Stimulated activated CD4-positive, alpha-beta T cell treated with anti-CD3 and anti-CD28 coated beads, Interleukin-4, amount 100 ng/mL, for 24 hours (primary cell): ENCODE data around the gene MSL1.
"Not testable (repeated sequence)": the region's sequence is repeated elsewhere in the genome, so short reads cannot be mapped to it uniquely, and the experiment has no call there.

ENCODE experiments used
- DNase-seq: peaks from one replicate; pipeline ENCODE4 v3.0.0-alpha.2; 2020

MSL1 gene

DNA sequence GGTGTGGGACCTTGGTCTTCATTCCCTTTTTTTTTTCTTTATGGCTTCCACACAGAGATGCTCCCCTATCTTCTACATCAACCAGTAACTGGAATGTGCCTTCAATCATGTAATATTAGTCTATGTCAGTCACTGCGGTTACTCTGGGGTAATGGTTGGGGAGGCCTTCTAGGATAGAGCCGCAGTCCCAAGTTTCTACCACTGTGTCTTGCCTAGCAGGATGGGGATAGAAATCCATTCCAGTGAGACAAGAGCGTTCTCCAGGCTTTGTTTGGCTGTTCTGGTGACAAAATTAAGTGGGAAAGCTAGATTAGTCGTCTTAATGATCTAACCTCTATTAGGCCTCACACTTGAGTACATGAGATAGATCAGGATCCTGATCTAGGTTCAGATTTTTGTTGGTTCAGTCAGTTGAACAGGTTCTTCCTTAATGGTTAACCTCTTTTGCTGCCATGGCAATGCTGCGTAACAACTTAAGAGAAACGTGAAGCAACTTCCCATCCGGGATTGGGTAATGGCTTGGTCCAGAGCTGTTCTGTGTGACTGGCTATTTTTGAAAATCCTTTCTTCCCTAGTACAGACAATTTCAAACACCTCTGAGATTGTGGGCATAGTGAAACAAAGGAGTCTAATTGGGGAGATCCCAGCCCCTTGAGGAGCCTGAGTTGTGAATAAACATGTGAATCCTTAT, 8.7 kb downstream of the MSL1 start:
- no peak for DNase-seq

DNA sequence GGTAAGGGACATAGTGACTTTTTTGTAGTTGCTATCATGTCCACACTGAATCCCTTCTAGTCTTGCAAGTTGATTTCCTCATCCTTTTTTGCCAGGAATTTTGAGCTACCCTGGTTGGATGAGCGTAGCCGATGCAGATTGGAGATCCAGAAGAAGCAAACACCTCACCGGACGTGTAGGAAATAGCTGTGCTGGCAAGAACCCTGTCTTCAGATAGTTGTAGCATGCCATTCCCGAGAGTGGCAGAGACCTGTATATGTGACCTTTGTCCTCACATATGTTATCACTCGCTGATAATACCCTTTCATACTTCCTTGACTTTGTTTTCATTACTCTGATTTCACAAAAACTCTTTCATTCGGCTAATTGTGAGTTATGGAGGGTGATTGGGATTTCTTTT, 12.4 kb downstream of the MSL1 start:
- DNase-seq, result no peak

DNA sequence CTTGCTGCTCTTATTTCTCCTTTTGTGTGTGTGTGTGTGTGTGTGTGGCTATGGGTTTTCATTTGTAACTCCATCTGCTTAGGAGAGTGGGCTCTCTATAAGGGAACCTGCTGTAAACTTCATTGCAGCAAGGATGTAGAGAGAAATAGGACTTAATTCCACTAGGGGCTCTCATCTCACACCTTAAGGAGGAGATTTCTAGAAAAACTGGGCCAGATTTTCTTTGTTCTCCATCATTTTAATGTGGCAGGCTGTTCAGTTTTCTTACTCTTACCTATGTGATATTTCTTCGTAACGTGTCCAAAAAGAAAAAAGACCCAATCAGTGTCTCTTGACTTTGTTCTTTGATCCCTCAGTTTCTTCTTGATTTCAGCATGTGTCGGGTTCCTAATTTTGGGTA, 14.0 kb downstream of the MSL1 start:
- DNase-seq, result no peak

DNA sequence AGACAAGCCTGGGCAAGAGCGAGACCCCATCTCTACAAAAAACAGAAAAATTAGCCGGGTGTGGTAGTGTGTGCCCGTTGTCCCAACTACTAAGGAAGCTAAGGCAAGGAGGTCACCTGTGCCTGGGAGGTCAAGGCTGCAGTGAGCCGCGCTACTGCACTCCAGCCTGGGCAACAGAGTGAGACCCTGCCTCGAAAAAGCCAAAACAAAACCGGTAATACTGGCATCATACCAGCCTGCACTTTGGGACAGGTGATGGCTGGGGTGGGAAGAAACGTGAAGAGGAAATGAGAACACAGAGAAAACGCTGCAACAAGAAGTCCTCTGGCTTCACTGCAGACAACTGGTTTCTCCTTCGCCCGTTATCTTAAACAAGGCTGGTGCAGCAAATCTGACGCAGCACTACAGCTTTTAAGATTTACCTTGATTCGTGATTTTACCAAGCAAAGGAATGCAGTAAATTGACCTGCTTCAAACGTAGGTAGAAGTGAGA, 17.8 kb downstream of the MSL1 start:
- DNase-seq, result no peak

DNA sequence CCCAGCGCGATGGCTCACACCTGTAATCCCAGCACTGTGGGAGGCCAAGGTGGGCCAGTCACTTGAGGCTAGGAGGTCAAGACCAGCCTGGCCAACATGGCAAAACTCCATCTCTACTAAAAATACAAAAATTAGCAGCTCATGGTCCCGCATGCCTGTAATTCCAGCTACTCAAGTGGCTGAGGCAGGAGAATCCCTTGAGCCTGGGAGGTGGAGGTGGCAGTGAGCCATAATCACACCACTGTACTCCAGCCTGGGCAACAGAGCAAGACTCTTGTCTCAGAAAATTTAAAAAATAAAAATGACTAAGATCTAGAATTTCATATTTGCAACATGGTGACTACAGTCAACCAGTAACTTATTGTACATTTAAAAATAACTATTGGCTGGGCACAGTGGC, 21.4 kb downstream of the MSL1 start:
- DNase-seq, result not testable (repeated sequence)

DNA sequence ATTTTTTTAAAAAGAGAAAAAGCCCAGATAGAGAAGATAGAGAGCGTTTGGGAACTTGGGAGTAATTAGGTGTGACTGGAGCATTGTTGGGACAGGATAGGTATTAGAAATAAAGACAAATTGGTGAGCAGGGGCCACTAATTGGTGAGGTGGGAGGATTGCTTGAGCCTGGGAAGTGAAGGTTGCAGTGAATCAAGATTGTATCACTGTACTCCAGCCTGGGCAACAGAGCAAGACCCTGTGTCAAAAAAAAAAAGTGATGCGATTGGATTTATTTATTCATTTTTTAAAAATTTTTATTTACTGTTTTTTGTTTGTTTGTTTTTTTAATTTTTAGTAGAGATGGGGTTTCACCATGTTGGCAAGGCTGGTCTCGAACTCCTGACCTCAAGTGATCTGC, 23.7 kb downstream of the MSL1 start:
- no peak for DNase-seq

DNA sequence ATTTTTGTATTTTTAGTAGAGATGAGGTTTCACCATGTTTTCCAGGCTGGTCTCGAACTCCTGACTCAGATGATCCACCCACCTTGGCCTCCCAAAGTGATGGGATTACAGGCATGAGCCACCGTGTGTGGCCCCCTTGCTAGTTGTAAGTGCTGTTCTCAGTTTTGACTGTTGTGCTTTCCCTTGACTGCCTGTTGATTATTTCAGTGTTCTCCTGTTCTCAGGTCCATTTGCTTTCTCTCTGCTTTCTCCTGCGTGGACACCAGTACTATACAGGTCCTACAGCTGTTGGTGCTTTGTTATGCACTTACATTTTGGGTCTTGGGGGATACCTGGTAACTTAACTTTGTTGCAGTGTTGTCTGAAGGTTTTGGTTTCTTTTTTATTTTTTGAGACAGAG, 26.8 kb downstream of the MSL1 start:
- DNase-seq, result no peak

DNA sequence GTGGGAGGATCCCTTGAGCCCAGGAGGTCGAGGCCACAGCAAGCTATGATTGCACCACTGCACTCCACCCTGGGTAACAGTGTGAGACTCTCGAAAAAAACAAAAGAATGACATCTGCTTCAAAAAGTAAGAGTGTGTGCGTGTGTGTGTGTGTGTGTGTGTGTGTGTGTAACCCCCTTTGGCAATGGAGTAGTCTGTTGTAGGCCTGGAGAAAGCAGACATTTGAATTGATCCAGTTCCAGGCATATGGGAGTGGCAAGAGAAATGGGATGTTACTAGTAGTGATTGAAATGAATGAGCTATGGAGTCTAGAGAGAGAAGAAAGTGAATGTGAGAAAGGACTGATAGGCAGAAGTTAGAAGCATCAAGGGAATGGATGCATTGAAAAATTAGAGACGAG, 28.5 kb downstream of the MSL1 start:
- no peak for DNase-seq

DNA sequence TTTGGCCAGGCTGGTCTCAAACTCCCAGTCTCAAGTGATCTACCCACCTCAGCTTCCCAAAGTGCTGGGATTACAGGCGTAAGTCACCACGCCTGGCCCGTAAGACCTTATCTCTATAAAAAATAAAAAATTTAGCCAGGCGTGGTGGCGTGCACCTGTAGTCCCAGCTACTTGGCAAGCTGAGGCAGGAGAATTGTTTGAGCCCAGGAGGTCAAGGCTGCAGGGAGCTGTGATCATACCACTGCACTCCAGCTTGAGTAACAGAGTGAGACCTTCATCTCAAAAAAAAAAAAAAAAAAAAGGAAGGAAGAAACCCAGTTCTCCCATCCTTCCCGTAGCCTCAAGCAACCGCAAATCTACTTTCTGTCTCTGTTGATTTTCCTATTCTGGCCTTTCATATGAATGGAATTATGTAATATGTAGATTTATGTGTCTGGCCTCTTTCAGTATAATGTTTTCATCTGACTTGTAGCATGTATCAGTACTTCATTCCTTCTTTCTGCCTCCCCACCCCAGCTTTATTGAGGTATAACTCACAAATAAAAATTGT, 29.7 kb downstream of the MSL1 start:
- no peak for DNase-seq

DNA sequence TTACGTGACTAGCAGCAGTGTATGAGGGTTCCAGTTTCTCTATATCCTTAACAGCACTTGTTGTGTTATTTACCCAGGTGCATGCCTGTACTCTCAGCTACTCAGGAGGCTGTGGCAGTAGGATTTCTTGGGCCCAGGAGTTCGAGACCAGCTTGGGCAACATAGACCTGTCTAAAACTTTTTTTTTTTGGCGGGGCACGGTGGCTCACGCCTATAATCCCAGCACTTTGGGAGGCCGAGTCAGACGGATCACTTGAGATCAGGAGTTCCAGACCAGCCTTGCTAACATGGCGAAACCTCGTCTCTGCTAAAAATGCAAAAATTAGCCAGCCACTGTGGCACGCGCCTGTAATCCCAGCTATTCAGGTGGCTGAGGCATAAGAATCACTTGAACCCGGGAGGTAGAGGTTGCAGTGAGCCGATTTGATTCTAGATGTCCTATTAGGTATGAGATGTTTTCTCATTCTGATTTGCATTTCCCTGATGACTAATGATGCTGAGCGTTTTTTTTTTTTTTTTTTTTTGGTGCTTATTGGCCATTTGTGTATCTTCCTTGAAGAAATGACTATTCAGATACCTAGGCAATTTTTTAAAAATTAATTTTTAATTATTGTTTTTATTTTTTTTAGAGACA, 31.9 kb downstream of the MSL1 start:
- DNase-seq, result peak; percentile 35

DNA sequence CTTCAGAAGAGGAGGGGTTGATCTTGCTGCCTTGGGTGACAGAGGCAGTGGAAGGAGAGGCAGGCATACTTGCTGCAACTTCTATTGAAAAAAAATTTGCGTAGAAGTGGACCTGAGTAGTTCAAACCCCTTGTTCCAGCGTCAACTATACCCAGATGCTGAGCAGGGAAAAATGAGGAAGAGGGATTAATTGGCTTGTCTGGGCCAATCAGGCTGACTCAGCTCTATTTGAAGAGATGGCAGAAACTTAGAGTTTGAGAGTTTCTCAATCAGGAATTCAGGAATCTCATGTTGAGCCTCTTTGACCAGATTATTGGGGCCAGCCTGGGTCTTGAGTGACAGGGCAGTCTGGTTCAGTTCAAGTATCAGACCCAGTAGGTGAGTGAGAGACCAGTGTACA, 36.2 kb downstream of the MSL1 start:
- no peak for DNase-seq

DNA sequence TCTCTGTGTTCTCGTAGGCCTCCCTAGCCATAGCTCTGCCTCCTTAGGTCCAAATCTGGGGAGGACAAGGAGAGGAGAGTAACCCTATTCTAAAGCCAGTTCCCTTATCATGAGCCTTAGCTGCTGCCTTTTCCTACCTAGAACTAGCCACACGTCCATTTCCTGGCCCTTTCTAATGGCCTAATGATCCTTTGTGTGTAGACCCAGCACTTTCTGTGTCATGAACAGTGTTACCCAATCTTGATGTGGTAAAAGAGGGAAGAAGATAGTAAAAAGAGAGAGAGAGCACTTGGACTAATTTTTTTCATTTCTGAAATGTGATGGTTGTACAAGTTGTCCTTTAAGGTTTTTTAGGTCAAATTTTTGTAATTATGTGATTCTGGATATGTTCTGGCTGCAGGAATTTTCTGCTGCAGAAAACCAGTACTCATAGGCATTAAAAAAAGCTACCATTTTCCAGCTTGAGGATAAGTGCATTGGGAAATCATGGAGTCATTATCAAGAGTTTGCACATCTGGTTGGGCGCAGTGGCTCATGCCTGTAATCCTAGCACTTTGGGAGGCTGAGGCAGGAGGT, 36.8 kb downstream of the MSL1 start:
- no peak for DNase-seq

DNA sequence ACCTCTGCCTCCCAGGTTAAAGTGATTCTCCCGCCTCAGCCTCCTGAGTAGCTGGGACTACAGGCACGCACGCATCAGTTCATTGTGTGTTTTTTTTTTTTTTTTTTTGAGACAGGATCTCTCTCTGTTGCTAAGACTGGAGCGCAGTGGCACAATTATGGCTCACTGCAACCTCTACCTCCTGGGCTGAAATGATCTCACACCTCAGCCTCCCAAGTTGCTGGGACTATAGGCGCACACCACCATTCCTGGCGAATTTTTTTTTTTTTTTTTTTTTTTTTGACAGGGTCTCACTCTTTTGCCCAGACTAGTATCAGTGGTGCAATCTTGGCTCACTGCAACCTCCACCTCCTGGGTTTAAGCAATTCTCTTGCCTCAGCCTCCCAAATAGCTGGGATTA, 37.7 kb downstream of the MSL1 start:
- no peak for DNase-seq

DNA sequence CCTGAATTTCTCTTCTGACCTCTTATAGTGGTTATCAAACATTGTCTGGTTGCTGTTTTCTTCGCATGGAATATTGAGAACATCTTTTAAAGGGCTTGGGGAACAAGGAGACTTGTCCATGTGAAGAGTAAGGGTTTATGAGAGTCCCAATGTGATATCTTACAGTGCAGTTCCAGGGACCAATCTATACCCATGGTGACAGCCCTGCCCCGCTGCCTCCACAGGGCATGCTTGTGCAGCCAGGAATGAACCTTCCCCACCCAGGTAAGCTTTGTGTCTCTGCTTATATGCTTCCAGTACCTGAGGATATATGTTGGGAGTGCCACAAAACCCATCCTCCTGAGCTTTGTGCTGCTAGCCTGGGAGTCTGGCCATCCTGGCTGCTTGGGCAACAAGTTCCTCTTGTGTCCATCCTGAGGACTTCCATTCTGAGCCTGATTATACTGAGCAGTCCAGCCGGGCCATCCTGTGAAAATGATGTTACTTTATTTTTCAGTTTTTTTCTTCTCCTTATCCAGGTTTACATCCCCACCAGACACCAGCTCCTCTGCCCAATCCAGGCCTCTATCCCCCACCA, 46.0 kb downstream of the MSL1 start:
- no peak for DNase-seq

DNA sequence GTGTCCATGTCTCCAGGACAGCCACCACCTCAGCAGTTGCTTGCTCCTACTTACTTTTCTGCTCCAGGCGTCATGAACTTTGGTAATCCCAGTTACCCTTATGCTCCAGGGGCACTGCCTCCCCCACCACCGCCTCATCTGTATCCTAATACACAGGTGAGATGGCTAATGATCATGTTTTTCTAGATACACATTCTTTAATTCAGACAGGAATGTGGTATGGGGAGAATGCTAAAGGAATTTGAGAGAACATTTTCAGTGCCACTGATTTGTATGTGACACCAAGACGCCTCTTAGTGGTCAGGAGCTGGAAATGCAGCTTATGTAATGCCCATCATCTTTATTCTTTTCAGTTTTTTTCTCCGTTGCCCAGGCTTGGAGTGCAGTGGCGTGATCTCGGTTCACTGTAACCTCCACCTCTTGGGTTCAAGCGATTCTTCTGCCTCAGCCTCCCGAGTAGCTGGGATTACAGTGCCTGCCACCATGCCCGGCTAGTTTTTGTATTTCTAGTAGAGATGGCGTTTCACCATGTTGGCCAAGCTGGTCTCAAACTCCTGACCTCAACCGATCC, 46.6 kb downstream of the MSL1 start:
- peak; percentile 35 for DNase-seq

DNA sequence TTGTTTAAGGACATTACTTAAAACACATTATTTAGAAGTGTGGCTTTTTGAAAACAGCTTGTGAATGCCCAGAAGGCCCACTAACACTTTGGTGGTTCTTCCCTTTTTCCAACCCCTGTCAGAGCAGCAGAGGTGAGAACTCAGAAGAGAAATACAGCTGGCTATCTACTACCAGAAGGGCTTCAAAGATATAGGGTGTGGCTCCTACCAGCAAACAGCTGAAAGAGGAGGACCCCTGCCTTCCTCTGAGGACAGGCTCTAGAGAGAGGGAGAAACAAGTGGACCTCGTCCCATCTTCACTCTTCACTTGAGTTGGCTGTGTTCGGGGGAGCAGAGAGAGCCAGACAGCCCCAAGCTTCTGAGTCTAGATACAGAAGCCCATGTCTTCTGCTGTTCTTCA, 48.6 kb downstream of the MSL1 start:
- no peak for DNase-seq

DNA sequence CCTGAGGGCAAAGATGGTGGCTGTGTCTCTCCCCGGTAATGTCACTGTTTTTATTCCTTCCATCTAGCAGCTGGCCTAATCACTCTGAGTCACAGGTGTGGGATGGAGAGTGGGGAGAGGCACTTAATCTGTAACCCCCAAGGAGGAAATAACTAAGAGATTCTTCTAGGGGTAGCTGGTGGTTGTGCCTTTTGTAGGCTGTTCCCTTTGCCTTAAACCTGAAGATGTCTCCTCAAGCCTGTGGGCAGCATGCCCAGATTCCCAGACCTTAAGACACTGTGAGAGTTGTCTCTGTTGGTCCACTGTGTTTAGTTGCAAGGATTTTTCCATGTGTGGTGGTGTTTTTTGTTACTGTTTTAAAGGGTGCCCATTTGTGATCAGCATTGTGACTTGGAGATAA, 50.0 kb downstream of the MSL1 start:
- no peak for DNase-seq

DNA sequence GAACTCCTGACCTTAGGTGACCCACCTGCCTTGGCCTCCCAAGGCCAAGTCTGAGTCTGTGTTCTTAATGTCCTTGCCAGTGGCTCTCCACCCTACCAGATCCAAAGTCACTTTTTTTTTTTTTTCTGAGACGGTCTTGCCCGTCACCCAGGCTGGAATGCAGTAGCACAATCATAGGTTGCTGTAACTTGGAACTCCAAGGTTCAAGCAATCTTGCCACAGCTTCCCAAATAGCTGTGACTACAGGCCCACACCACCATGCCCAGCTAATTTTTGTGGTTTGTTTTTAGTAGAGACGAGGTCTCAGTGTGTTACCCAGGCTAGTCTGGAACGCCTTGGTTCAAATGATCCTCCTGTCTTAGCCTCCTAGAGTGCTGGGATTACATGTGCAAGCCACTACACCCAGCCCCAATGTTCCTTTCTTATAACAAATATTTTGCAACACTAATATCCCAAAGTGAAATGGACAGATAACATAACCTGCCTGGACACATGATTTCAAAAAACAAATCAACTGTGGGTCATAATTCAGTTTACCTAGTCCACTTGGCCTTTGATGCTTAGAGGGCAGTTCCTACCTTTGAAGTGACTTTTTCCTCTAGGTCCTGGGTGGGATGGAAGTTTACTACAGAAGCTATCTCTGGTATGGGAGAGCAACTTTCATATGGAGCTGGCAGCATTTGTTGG, 51.5 kb downstream of the MSL1 start:
- no peak for DNase-seq

DNA sequence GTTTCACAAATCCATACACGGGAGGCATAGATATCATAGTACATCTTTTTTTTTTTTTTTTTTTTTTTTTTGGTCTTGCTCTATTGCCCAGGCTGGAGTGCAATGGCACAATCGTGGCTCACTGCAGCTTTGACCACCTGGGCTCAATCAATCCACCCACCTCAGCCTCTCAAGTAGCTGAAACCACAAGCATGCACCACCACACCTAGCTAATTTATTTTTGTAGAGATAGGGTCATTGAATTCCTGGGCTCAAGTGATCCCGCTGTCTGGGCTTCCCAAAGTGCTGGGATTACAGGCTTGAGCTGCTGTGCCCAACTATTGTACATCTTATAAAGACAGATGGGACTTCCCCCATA, 52.0 kb downstream of the MSL1 start:
- no peak for DNase-seq

DNA sequence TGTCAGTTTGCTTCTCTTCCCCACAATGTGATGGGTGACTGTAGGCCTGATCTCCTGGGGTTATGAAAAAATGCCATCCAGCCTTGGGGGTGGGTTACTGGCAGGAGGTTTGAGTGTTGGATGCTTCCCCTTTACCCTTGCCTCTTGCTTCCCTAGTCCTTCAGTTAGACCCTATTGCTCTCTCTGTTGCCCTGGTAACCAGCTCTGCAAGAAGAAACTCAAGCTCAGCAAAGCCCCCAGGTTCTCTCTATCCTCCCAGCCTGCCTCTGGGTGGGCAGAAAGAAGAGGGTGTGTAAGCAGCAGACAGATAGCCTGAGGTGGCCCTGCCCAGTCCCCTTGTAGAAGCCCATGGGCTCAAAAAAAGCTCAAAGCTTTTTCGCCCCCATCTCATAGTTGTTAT, 52.7 kb downstream of the MSL1 start:
- DNase-seq, result no peak

DNA sequence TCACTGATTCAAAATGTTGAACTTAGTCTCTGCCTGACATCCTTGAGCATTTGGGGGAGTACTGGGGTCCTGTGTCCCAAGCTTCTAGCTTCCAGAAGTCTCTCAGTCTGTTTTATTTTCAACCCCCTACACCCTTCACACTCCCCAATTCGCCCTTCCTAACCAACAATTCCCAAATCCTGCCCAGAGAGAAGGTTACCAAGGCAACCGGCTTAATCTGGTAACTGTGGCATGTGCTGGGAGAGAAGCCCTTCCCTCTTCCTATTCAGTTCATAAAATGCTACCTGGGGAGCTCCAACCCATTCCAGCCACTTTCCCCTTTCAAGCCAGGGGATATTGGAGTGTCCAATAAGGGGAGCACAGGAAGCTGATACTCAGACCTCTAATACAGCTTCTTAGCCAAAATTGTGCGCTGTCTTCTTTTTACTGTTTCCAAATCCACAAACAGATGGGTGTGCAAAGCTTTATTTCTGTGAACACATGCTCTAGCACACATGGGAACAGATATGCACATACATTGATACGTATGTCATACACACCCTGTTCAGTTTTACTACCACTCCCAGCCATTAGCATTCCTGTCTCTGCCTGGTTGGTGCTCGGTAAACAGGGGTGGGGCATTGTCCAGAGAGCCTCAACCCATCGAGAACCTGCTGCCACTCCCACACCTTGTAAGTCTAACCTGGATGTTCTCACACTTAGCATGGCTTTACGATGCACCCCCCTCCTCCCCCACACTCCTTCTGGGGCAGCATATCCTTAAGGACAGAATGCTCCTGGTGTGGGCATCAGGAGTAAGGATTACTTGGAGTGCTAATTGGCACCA, 54.4 kb downstream of the MSL1 start:
- no peak for DNase-seq

DNA sequence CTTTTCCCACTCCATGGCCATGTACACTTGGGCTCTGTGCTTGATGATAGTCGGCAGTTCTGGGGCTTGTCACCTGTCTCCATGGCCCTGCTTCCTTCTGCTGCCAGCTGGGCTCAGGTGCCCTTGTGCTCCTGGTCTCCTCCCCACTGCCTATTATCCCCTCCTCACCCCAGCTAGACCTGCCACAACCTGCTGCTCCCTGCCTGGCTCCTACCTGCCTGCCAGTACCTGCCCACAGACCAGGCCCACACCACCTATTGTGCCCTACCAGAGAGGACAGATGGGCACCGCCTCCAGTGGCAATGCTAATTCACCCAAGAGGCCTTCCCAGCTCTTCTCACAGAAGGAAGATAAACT, 55.0 kb downstream of the MSL1 start:
- DNase-seq, result no peak
